Measurements from ENCODE around the gene RYR2.

RYR2 gene

DNA sequence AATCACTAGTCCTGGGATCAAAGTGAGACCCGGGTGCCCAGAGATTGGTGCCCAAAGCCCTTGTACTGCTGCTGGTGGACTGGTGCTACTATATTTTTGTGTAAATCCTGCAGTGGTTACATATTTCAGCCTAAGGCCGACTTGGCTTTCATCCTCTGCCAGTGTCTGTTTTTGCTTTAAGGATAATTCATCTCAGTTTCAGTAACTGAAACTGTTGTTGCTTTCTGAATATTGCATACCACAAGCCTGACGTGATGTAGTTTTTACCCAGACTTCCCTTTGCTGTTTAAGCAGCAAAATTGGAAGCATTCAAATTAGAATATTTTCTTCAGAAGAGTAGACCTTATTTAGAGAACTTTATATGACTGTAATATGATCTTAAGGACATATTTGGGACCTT lies 341.8 kb downstream of the RYR2 start:
- no peak for DNase-seq

DNA sequence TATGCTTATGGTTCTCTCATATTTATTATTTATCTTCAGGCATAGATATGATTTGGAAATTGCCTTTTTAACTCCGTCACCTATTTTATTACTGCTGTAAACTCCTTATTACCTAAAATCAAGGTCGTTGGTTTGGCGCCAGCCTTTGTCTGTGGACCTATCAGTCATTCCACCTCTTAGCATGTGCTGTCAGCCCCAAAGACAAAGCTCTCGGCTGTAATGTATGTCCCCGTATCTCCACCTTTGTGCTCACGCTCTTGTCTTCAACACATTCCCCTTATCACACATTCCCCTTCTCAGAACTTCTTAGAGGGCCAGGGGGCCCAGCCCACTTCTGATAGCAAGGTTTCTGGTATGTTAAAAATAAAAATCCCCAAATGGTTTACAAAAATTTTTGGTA lies 342.2 kb downstream of the RYR2 start:
- DNase-seq, result no peak

DNA sequence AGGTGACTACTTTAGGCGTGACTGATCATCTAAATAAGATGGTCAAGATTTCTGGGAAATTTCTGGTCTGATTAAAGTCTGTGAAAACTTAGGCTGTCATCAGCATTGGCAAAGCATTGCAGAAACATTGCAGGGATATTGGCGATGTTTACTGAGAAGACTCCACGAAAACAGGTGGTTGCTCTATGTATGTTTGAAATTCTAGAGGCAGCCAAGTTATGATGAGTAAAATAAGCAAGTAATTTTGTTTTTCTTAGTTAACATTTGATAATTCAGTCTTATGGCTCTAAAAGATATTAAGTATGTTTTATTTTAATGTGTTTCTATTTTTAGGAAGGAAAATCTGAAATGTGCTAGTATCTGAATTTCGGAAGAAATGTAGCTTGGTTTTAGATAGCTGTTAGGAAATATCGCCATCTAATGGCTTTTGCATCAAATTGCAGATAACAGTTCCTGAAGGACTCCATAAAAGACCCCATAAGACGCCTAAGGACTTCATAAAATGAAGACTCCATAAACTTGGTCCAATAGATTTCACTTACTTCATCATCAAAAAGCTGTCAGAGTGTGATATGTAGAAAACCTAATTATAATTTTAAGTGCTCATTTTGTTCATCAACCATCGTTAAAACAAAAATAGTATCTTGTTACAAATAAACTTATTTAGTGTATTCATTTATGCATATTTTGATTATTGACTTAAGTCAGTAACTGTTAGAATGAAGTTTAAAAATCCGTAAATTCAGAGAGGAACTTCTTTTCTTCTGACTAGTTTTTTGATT lies 344.6 kb downstream of the RYR2 start:
- DNase-seq, result peak; percentile 2 to 7

DNA sequence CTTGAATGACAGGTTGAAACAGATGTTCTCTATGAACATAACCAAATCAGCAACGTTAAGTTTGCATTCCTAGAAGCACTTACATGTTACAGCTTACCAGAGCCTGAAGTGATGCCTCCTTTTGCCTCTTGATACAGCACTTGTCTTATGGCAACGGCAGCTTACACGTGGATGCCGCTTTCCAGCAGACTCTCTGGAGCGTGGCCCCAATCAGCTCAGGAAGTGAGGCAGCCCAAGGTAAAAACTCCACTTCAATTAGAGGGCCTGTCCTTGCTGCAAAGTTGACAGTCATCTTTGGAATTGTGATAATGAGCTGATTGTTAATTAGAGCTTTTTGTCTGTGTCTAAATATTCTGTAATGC lies 345.1 kb downstream of the RYR2 start:
- no peak for DNase-seq

DNA sequence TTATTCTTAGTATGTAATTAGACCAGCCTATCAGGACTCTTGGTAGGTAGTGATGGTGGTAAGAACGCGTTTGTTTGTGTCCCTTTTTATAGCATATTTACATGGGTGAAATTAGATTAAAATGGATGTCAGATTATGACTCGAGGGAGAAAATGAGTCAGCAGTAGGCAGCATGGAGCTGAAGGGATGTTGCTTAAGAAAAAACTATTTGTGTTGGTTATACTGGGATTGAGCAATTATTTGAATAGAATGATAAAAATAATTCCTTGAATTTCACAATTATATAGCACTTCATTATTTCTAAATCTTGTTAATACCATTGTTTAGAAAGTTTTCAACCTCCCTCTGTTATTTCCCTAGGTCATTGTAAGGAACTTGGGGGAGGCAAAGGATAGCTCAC lies 348.8 kb downstream of the RYR2 start:
- DNase-seq, result no peak

DNA sequence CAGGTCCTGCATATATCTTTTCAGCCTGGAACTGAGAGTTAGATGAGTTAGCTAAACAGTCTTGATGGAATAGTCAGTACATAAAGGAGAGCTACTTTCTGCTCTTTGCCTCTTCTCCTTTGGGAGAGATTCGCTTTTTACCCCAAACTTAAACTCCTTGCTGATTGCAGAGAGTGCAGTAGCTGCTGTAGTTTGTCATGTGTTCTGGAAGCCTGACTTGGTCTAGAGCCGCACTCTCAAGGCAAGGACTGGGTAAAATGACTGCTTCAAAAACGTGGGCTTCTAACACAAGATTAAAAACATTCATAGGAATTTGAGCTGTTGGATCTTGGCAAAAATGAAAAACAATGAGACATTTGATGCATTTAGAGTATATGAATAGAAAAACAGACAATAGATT lies 351.6 kb downstream of the RYR2 start:
- no peak for DNase-seq

DNA sequence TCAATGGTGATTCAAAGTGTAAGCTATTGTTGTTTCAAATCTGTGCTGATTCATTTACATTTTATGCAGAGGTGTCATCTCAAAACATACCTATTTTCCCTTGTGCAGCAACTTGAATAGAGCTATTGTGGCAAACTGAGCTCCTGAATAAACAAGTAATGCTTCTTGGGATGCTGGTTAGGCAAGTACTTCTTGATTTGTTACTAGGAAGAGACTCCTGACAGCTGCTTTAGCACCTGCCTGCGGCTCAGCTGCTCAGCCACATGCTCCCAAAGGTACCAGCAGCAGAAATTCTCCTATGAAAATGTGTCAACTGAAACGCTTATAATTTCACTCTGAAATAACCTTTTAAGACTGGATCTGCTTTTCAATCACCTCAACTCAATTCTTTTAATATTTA lies 352.3 kb downstream of the RYR2 start:
- DNase-seq, result no peak

DNA sequence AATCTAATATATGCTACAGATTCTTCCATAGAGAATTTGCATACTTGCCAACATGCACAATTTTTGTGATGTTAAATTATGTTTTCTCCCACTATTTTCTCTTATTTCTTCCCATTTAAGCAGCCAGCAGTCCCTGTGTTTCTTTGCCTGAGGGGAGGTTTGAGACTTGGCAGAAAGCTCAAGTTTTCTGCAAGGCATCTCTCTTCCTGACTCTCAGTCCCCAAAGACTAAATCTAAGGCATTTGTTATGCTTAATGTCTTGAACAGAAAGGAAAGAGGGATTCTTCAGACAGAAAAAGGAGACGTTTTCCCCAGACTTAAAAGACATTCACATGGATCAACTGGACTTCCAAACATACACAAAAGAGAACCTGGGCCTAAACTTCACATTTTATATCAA lies 354.4 kb downstream of the RYR2 start:
- DNase-seq, result no peak

DNA sequence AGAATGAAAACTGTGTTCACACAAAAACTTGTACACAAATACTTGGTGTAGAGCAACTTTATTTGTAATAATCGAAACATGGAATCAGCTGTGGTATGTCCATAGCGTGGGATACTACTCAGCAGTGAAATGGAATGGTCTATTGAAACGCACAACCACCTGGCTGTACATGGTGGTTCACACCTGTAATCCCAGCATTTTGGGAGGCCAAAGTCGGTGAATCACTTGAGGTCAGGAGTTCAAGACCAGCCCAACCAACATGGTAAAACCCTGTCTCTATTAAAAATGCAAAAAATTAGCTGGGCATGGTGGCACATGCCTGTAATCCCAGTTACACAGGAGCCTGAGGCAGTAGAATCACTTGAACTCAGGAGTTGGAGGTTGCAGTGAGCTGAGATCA lies 356.8 kb downstream of the RYR2 start:
- no peak for DNase-seq

DNA sequence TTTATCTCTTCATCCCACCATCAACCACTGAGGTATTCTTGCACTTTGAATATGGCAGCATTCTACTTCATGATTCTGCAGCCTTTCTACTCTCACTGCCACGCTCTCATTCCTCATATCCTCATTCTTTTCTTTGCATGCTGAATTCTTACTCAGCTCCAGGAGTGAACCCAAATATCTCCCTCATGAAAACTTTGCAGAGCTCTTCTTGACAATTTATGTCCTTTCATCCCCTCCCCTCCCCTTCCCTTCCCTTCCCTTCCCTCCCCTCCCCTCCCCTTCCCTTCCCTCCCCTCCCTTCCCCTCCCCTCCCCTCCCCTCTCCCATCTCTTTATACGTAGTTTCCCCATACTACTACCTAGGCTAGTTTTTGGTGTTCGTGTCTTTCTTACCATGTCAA lies 363.9 kb downstream of the RYR2 start:
- no peak for DNase-seq

DNA sequence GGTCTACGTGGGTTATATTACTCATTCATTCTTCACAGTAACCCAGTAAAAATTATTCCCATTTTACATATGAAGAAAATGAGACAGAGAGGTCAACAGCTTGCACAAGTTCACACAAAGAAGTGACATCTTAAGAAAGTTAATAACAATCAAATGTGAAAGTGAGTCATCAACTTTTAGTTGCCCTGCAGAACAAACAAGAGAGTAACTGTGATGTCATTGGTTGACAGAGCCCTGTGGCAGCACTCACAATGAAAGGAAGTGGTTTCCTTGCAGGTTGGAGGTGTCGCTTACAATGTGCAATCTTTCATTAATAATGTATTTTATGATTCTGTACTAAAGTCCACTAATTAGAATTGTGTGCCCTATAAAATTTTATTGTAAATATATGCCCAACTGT lies 369.6 kb downstream of the RYR2 start:
- DNase-seq, result no peak

DNA sequence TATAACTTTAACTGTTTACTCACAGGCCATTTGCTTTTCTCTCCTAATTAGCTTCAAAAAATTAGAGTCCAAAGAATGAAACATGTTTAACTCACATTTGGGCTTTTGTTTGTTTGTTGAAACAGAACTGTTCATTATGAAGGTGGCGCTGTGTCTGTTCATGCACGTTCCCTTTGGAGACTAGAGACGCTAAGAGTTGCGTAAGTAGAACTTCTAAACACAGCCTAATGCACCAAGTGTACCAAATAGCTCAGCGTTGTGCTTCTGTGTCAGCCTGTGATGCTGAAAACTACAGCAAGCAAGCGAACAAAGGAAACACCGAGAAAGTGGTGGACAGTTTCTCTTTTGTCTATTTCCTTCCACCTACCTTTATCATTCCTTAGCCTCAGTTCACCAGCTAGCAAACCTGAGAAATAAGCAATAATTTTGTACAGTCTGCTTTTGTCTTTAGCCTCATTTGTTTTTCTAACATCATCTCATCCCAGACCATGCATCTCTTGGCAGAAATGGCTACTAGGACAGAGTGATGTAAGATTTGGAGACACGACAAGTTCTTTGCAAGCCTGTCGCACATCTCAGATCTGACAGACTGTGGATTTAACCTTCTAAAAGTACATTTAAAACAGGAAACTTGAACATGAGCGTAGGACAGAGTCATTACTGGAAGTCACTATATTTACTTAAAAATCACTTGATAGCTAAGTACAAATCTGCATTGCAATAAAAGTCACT lies 375.1 kb downstream of the RYR2 start:
- no peak for DNase-seq

DNA sequence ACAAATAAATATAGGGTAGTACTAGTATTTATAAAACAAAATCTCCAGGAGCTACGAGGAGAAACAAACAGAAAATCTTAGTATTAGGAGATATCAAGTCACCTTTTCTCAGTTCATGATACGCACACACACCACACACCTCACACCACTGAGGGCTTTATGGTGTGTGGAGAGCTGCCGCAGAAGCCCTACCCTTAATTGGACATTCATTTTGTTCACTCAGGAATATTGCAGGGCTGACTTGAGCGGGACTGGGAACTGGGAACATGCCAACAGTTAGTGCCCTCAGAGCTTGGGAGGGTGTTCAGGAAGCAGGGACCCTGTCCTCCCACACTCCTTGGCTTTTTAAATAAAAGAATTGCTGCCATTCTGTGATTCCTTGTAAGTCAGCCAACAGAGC lies 386.8 kb downstream of the RYR2 start:
- DNase-seq, result no peak

DNA sequence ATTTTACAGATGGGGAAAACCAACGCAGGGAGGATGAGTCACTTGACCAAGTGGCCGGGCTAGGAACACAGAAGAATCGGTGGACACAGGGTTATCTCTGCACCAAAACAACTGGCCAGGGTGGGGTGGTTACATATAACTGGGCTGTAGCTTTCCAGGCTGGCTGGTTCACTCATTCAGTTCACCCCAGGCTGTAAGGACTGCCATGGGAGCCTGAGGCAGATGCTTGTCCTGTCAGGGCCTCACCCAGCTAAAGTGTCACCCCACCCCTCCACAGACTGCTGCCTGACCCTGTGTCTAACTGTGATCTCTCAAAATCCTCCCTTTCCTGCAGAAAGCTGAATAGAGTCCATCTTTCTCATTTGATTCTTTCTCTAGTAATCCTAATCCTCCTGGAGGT lies 387.3 kb downstream of the RYR2 start:
- DNase-seq, result no peak

DNA sequence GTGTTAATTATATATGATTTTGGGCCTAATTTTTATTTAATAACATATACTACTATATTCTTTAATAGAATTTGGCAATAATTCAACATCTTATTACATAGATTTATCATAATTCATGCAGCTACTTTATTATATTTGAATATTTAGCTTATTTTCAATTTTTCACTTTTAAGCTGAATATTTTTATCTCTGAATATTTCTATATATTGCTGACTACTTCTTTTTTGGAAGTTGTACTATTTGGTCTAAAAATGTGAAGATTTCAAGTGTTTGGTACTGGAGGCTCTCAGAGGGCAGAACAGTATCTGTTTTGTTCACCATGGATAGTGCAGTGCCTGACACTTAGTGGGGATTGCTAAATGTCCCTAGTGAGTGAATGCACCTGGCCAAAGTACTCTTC lies 389.5 kb downstream of the RYR2 start:
- no peak for DNase-seq

DNA sequence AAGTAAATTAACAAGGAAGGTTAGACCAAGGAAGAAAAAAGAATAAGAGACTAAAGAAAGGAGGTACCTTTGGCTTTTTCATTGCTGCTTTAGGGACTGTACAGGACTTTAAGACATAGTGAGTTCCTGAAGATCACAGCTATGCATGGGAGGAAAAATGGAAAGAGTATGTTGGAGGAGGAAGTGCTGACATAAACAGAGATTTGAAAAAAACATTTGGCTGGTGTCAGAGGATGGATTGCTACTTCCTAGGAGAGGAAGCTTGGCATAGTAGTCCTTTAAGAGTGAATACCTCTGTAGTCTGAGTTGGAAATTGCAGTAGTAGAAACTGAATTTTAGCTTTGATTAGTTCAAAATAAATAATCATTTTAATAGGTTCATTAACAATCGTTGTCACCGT lies 398.4 kb downstream of the RYR2 start:
- DNase-seq, result no peak

DNA sequence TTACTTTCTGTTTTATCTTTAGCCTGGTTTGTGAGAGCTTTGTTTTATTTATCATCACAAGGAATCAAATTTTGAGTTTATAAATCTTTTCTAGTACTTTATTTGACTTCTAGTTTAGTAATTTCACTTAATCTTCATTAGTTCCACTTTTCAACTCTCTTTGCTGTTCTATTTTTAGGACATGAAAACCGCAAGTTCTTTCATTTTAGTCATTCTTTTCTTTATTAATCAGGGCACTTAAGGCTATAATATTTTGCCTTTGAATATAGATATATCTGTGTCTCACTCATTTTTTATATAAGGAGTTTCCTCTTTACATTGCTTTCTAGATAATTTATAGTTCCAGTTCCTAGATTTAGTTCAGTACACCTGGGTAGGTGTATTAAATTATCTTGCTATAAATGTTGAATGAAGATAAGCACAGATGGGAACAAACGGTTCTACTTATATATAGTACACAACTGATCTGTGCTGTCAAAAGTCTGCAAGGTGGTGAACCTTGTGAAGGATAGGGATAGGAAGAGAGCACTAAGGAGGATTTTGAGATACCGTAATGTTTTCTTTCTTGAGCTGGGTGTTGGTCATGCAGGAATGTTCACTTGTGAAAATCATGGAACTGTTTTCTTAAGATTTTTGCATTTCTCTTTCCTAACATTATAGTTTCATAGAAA lies 402.3 kb downstream of the RYR2 start:
- DNase-seq, result no peak

DNA sequence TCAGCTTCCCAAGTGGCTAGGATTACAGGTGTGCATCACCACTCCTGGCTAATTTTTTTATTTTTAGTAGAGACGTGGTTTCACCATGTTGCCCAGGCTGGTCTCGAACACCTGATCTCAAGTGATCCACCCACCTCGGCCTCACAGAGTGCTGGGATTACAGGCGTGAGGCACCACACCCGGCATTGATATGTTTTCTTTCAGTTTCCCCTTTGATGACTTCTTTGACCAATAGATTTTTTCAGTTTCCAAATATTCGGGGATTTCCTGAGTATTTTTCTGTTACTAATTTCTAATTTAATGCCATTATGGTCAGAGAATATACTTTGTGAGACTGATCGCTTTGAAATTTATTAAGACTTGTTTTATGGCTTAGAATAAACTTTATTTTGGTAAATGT lies 406.1 kb downstream of the RYR2 start:
- no peak for DNase-seq

DNA sequence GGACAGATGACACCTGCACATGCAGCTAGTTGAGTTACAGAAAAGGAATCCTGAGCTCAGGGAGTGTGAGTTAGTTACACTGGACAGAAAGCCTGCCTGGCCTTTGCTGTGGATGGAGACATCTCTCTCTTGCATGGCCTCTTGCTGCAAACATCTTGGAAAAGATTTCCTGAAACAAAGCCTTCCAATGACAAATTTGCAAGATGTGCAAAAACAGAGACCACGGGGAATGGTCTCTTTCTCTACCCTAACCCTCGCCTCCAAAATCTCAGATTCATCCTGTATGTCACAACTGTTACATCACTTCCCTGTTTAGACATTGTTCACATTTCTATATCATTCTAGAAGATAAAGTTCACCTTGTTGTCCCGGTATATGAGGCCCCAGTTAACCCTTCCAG lies 415.6 kb downstream of the RYR2 start:
- DNase-seq, result no peak

DNA sequence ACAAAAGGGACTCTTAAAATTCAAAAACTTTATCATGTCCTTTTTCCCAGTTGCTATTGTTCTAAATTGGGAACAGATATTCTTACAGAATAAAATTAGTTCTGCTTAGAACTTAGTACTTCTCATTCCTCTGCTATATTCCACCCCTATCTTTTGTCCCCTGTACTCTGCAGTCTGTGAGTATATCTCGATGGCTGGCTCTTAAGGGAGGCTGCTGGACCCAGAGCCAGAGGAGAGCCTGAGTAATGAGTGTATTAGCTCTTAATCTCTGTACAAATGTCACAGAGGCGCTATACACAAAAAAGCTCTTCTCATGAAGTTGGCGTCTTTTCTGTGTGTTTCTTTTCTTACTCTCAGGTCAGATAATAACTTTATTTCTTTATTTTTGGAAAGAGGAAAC lies 425.3 kb downstream of the RYR2 start:
- no peak for DNase-seq

DNA sequence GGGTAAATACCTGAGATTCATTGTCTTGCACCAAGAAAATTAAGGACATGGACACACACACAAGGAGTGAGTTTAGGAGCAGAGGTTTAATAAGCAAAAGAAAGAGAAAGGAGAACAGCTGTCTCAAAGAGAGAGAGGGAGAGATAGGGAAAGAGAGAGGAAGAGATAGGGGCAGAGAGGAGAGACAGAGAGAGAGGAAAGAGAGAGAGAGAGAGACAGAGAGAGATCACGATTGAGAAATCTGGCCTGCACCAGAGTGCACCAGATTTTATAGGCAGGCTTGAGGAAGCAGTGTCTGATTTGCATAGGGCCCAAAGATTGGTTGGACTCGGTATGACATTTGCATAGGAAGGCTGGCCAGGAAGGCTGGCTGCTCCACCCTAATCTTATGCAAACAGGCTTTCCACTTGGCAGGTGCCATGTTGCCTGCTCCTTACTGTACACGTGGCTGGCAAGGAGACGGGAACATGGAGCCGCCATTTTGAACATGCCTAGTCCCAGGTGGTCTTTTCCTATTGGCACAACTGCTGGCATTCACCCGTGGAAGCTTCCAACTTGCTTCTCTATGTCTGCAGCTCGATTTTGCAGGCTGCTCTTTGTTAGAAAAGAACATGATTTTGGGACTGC lies 428.8 kb downstream of the RYR2 start:
- peak; percentile 7 to 15 for DNase-seq

DNA sequence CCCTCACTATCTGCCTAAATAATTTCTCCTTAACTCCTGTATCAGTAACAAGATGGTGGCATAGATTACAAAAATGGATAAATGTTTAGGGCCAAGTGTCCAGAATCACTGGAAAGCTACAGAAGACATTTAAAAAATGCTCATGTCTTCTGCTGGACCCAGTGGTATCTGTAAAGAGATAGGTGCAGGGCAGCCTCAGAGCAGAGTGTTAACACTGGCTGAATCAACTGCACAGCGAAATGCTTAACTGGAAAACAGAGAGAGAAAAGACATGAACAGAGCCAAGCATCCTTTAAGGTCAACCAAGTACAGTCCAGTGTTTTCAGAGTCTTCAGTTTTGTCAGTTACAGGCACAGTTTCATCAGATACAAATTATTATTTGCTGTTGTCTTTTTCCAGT lies 429.4 kb downstream of the RYR2 start:
- DNase-seq, result no peak

DNA sequence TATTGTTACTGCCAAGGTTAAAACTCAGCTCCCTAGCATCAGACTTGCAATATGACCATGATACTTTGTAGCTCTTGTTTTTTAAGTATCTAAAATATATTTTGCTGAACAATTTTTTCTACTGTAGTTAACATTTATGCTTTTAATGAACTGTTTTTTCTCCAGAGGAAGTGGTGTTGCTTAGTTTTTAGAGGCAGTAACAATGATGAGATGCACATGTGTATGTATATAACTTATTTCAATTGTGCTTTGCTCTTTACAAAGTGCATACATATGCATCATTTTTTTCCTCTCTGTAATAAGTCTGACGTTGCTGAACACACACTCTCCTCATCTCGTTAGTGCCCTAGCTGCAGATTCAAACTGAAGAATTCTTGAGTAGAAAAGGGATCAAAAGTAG lies 430.0 kb downstream of the RYR2 start:
- no peak for DNase-seq

DNA sequence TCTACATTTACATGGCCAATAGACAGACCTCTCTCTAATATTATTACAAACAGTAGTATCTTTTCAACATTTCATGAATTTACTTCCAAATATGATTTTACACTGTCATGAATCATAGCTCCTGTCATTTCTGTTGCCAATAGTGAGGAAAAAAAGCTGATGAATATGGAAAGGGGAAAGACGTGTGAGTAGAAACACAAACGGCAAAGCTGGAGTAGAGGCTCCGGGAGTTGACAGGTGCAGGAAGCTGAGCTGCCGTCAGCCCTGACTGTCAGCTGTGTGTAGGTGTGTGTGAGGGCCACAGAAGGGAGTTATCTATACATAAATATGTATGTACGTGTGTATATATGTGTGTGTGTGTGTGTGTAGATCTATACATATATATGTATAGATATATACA lies 431.9 kb downstream of the RYR2 start:
- no peak for DNase-seq
